HEK293 (cell line): ENCODE results near the gene SMIM7.
A peak's percentile ranks its signal among the peaks of the same experiment; 100 is the strongest.

Source experiments
- CTCF ChIA-PET: fragments of 350-600 bp; formaldehyde crosslinking; extraction: SDS; loops from one replicate; lab custom pipeline; 2021; ENCODE audit warnings: antibody characterized with exemption; lab: Yijun Ruan, JAX
- POLR2A ChIA-PET: fragments of 300-600 bp; formaldehyde crosslinking; extraction: SDS; loops from one replicate; lab custom pipeline; 2020; ENCODE audit warnings: antibody characterized with exemption, inconsistent platforms; lab: Yijun Ruan, JAX
- H3K27ac ChIP-seq: fragments of 200-500 bp; sonication (Bioruptor generic); 2 replicates; pipeline ENCODE4 v1.5.1; 2014; ENCODE audit warnings: low read depth, low read length, control low read depth, inconsistent platforms; ENCODE audit errors: extremely low read depth
- H3K36me3 ChIP-seq, 2 experiments: fragments of 200-500 bp in 1 of 2; sonication (Bioruptor generic) in 1 of 2; 1 replicate in 1 of 2; 2 replicates in 1 of 2; pipeline ENCODE4 v1.5.1; 2014 to 2017; ENCODE audit warnings: inconsistent platforms in 2 of 2, low read length in 2 of 2; ENCODE audit not compliant: control insufficient read depth in 2 of 2, insufficient read depth in 1 of 2
- H3K4me1 ChIP-seq: fragments of 200-500 bp; sonication (Bioruptor generic); 2 replicates; pipeline ENCODE4 v1.5.1; 2014; ENCODE audit warnings: mild to moderate bottlenecking, low read length, inconsistent platforms; ENCODE audit not compliant: control insufficient read depth, insufficient read depth
- H3K4me3 ChIP-seq: 2 replicates; pipeline ENCODE4 v1.5.1; 2011; ENCODE audit warnings: low read depth, mild to moderate bottlenecking, control low read depth, low read length, moderate library complexity
- H3K9me3 ChIP-seq: fragments of 200-500 bp; sonication (Bioruptor generic); 2 replicates; pipeline ENCODE4 v1.5.1; 2014; ENCODE audit warnings: low read depth, low read length, inconsistent platforms; ENCODE audit not compliant: control insufficient read depth, insufficient read depth
- GLIS1 ChIP-seq: fragments of 450-650 bp; formaldehyde crosslinking; IDR thresholded peaks from 2 replicates; pipeline ENCODE4 v1.5.1; 2016; ENCODE audit warnings: missing biosample characterization, missing genetic modification characterization
- IKZF3 ChIP-seq: fragments of 450-650 bp; IDR thresholded peaks from 2 replicates; pipeline ENCODE4 v1.5.0; 2018; ENCODE audit warnings: missing biosample characterization, mild to moderate bottlenecking, missing genetic modification characterization, moderate library complexity
- OVOL3 ChIP-seq: fragments of 450-650 bp; formaldehyde crosslinking; IDR thresholded peaks from 2 replicates; pipeline ENCODE4 v1.5.1; 2016; ENCODE audit warnings: missing biosample characterization, missing genetic modification characterization
- SCRT1 ChIP-seq: fragments of 450-650 bp; formaldehyde crosslinking; IDR thresholded peaks from 2 replicates; pipeline ENCODE4 v1.5.1; 2016; ENCODE audit warnings: missing biosample characterization, missing genetic modification characterization, borderline replicate concordance
- TRIM28 ChIP-seq: IDR thresholded peaks from 2 replicates; pipeline ENCODE4 v1.6.1; 2011; ENCODE audit warnings: low read length, control low read depth, borderline replicate concordance
- ZBTB44 ChIP-seq: fragments of 450-650 bp; IDR thresholded peaks from 2 replicates; pipeline ENCODE4 v1.5.1; 2018; ENCODE audit warnings: missing biosample characterization, mild to moderate bottlenecking, missing genetic modification characterization
- ZNF112 ChIP-seq: fragments of 450-650 bp; formaldehyde crosslinking; IDR thresholded peaks from 2 replicates; pipeline ENCODE4 v1.5.0; 2017; ENCODE audit warnings: missing biosample characterization, missing genetic modification characterization
- ZNF132 ChIP-seq: fragments of 450-650 bp; formaldehyde crosslinking; IDR thresholded peaks from 2 replicates; pipeline ENCODE4 v1.5.1; 2017; ENCODE audit warnings: missing biosample characterization, missing genetic modification characterization, borderline replicate concordance
- ZNF184 ChIP-seq: fragments of 450-650 bp; IDR thresholded peaks from 2 replicates; pipeline ENCODE4 v1.5.1; 2018; ENCODE audit warnings: missing biosample characterization, mild to moderate bottlenecking, missing genetic modification characterization
- ZNF2 ChIP-seq: fragments of 450-650 bp; formaldehyde crosslinking; IDR thresholded peaks from 2 replicates; pipeline ENCODE4 v1.5.1; 2016; ENCODE audit warnings: missing biosample characterization, missing genetic modification characterization
- ZNF335 ChIP-seq: fragments of 450-650 bp; formaldehyde crosslinking; conservative IDR thresholded peaks from 2 replicates; pipeline ENCODE4 v1.5.1; 2016; ENCODE audit warnings: missing biosample characterization, missing genetic modification characterization
- ZNF366 ChIP-seq: fragments of 450-650 bp; formaldehyde crosslinking; conservative IDR thresholded peaks from 2 replicates; pipeline ENCODE4 v1.5.1; 2016; ENCODE audit warnings: missing biosample characterization, missing genetic modification characterization
- ZNF416 ChIP-seq: fragments of 450-650 bp; formaldehyde crosslinking; IDR thresholded peaks from 2 replicates; pipeline ENCODE4 v1.5.1; 2016; ENCODE audit warnings: missing biosample characterization, missing genetic modification characterization
- ZNF600 ChIP-seq: fragments of 450-650 bp; formaldehyde crosslinking; IDR thresholded peaks from 2 replicates; pipeline ENCODE4 v1.5.1; 2016; ENCODE audit warnings: missing biosample characterization, missing genetic modification characterization
- ZNF624 ChIP-seq: fragments of 450-650 bp; formaldehyde crosslinking; IDR thresholded peaks from 2 replicates; pipeline ENCODE4 v1.5.1; 2017; ENCODE audit warnings: missing biosample characterization, missing genetic modification characterization
- ZNF658 ChIP-seq: fragments of 450-650 bp; formaldehyde crosslinking; IDR thresholded peaks from 2 replicates; pipeline ENCODE4; 2016; ENCODE audit warnings: missing biosample characterization, missing genetic modification characterization
- TF ChIP-seq, protein P1 (sequence below): fragments of 450-650 bp; formaldehyde crosslinking; IDR thresholded peaks from 2 replicates; pipeline ENCODE4 v1.5.1; 2016; ENCODE audit warnings: missing biosample characterization, missing genetic modification characterization
- TF ChIP-seq, protein P2 (sequence below): fragments of 450-650 bp; formaldehyde crosslinking; IDR thresholded peaks from 2 replicates; pipeline ENCODE4 v1.5.1; 2016; ENCODE audit warnings: missing biosample characterization, missing genetic modification characterization
- TF ChIP-seq, protein P3 (sequence below): fragments of 450-650 bp; IDR thresholded peaks from 2 replicates; pipeline ENCODE4 v1.5.1; 2018; ENCODE audit warnings: missing biosample characterization, missing genetic modification characterization

The SMIM7 gene

DNA sequence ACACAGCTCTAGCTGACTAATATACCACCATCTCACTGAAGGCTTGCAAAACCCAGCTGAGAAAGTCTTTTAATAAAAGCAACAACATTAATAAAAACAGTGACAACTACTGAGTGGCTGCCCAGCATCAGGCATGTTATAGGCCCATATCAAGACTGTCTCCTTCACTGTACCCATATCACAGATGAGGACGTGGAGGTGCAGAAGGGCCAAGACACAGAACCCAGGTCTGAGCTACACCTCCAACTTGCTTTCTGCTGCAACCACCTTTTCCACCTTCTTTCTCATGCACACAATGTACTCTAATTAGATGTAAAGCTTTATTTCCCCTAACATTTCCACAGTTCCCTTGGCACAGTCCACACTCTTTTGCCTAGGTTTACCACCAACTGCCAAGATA is 21.3 kb downstream of the SMIM7 start:
- ChIA-PET POLR2A (interaction anchor here (1.7 to 2.3 kb wide), 2 partner anchors 10 to 21 kb away, joined by 7 to 11 read pairs; partner anchors contain the start of gene MED26), CTCF (interaction anchor here (0.5 to 0.6 kb wide), 3 partner anchors 95 to 694 kb away, joined by 3 to 4 read pairs (median 3); no protein-coding TSS in a partner anchor)
- H3K4me1 ChIP-seq, result no peaks in the 10 kb centered on the region
- H3K9me3 ChIP-seq, result no peaks in the 10 kb centered on the region
- no peak for TF ChIP-seq ZNF112
- TF ChIP-seq TRIM28, result no peak
- TF ChIP-seq ZNF416, result no peak
- no peak overlapping the region for H3K27ac ChIP-seq
- no peak overlapping the region for H3K4me3 ChIP-seq
- H3K36me3 ChIP-seq, result peaks cover 32 to 41% of the 10 kb centered on the region in 2 experiments; a peak in 2 of 3 replicates

- CTCF ChIA-PET, result no interaction called here
- no peak overlapping the region for H3K27ac ChIP-seq
- TF ChIP-seq GLIS1 (tag by site-specific recombination) (0 out of 2 replicates have a peak, but pooled peaks have one; percentile 11), ZNF600 (tag by site-specific recombination) (0 out of 2 replicates have a peak, but pooled peaks have one; percentile 38), ZNF624 (tag by site-specific recombination) (no peak)
- TF ChIP-seq, all 188 proteins: peak for 2
Measured at GRCh38 chr19:16637535-16637934, 22.4 kb downstream of the SMIM7 start.

GRCh38 chr19:16631465-16631864 is 28.5 kb downstream of the SMIM7 start:
- POLR2A ChIA-PET, result interaction anchor here (0.7 kb wide), 1 partner anchor 552 kb away, joined by 6 read pairs; no protein-coding TSS in a partner anchor
- no peaks in the 10 kb centered on the region for H3K9me3 ChIP-seq
- no peak overlapping the region for H3K4me3 ChIP-seq
- TF ChIP-seq ZNF658 (no peak), ZNF2 (tag by site-specific recombination) (peak; percentile 99)
- H3K36me3 ChIP-seq, result peaks cover 10 to 24% of the 10 kb centered on the region in 2 experiments; a peak in 2 of 3 replicates
- no peaks in the 10 kb centered on the region for H3K4me1 ChIP-seq
- no peak overlapping the region for H3K27ac ChIP-seq
- CTCF ChIA-PET, result no interaction called here

More at GRCh38 chr19:16637535-16637934, 22.4 kb downstream of the SMIM7 start:
- POLR2A ChIA-PET, result interaction anchor here (1.7 to 2.3 kb wide), 2 partner anchors 9 to 22 kb away, joined by 7 to 11 read pairs; partner anchors contain the start of gene MED26
- Histone ChIP-seq H3K4me3 (no peak overlapping the region), H3K36me3 (peaks cover 22 to 40% of the 10 kb centered on the region in 2 experiments; a peak in 2 of 3 replicates), H3K4me1 (no peaks in the 10 kb centered on the region), H3K9me3 (no peaks in the 10 kb centered on the region)

- Histone ChIP-seq H3K36me3 (peaks cover 7 to 39% of the 10 kb centered on the region in 2 experiments; a peak in 2 of 3 replicates), H3K4me1 (no peaks in the 10 kb centered on the region), H3K4me3 (peak overlapping the region; percentile 89), H3K27ac (peak overlapping the region; percentile 92; the same call in 1 of the 2 replicates), H3K9me3 (no peaks in the 10 kb centered on the region)
- CTCF ChIA-PET, result no interaction called here
- POLR2A ChIA-PET, result interaction anchor here (0.6 to 3.1 kb wide), 7 partner anchors 10 to 863 kb away, joined by 3 to 20 read pairs (median 9); partner anchors contain the start of genes SLC35E1, SMIM7 and TMEM38A
- TF ChIP-seq, protein P1, sequence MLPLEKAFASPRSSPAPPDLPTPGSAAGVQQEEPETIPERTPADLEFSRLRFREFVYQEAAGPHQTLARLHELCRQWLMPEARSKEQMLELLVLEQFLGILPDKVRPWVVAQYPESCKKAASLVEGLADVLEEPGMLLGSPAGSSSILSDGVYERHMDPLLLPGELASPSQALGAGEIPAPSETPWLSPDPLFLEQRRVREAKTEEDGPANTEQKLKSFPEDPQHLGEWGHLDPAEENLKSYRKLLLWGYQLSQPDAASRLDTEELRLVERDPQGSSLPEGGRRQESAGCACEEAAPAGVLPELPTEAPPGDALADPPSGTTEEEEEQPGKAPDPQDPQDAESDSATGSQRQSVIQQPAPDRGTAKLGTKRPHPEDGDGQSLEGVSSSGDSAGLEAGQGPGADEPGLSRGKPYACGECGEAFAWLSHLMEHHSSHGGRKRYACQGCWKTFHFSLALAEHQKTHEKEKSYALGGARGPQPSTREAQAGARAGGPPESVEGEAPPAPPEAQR (tag by site-specific recombination), result 0 out of 2 replicates have a peak, but pooled peaks have one; percentile 5
- TF ChIP-seq ZNF335 (peak; percentile 26), SCRT1 (peak; percentile 78), ZNF184 (tag by site-specific recombination) (no peak), ZBTB44 (tag by site-specific recombination) (peak; percentile 41), IKZF3 (tag by site-specific recombination) (peak; percentile 59; the same call in 1 of the 2 replicates), ZNF366 (tag by site-specific recombination) (peak; percentile 64), ZNF132 (tag by site-specific recombination) (no peak), OVOL3 (no peak)
- TF ChIP-seq, protein P2, sequence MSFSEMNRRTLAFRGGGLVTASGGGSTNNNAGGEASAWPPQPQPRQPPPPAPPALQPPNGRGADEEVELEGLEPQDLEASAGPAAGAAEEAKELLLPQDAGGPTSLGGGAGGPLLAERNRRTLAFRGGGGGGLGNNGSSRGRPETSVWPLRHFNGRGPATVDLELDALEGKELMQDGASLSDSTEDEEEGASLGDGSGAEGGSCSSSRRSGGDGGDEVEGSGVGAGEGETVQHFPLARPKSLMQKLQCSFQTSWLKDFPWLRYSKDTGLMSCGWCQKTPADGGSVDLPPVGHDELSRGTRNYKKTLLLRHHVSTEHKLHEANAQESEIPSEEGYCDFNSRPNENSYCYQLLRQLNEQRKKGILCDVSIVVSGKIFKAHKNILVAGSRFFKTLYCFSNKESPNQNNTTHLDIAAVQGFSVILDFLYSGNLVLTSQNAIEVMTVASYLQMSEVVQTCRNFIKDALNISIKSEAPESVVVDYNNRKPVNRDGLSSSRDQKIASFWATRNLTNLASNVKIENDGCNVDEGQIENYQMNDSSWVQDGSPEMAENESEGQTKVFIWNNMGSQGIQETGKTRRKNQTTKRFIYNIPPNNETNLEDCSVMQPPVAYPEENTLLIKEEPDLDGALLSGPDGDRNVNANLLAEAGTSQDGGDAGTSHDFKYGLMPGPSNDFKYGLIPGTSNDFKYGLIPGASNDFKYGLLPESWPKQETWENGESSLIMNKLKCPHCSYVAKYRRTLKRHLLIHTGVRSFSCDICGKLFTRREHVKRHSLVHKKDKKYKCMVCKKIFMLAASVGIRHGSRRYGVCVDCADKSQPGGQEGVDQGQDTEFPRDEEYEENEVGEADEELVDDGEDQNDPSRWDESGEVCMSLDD (tag by site-specific recombination), result peak; percentile 71; the same call in 1 of the 2 replicates
- TF ChIP-seq, protein P3, sequence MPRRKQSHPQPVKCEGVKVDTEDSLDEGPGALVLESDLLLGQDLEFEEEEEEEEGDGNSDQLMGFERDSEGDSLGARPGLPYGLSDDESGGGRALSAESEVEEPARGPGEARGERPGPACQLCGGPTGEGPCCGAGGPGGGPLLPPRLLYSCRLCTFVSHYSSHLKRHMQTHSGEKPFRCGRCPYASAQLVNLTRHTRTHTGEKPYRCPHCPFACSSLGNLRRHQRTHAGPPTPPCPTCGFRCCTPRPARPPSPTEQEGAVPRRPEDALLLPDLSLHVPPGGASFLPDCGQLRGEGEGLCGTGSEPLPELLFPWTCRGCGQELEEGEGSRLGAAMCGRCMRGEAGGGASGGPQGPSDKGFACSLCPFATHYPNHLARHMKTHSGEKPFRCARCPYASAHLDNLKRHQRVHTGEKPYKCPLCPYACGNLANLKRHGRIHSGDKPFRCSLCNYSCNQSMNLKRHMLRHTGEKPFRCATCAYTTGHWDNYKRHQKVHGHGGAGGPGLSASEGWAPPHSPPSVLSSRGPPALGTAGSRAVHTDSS (tag by site-specific recombination), result no peak
Measured at GRCh38 chr19:16628984-16629691, 30.8 kb downstream of the SMIM7 start.
